Large intestine (tissue), 3 donors: ENCODE results near the gene PRPF8. TPM values are rescaled to one million over a fixed set of nuclear protein-coding genes. Genes with fewer than 3 reads are reported as not detected.

Experiments used
- DNase-seq, 2 donors: peaks; one replicate each; pipeline versions ENCODE4 v3.0.0 to v3.0.0-alpha.2; 2013
- H3K27ac ChIP-seq: one replicate; pipeline ENCODE4 v1.5.1; 2013; ENCODE audit warnings: low read length
- H3K27me3 ChIP-seq: 2 replicates; pipeline ENCODE4 v1.6.1; 2013; ENCODE audit warnings: low read length; ENCODE audit not compliant: control insufficient read depth, insufficient read depth
- H3K36me3 ChIP-seq: 2 replicates; pipeline ENCODE4 v1.6.1; 2013; ENCODE audit warnings: low read length; ENCODE audit not compliant: control insufficient read depth, insufficient read depth
- H3K4me1 ChIP-seq: one replicate; pipeline ENCODE4 v1.6.1; 2013; ENCODE audit warnings: low read length; ENCODE audit not compliant: control insufficient read depth, insufficient read depth
- H3K4me3 ChIP-seq: one replicate; pipeline ENCODE4 v1.5.1; 2013; ENCODE audit warnings: low read length
- H3K9me3 ChIP-seq: one replicate; pipeline ENCODE4 v1.6.1; 2013; ENCODE audit warnings: mild to moderate bottlenecking, low read depth, low read length, moderate library complexity; ENCODE audit not compliant: control insufficient read depth
- WGBS: methylation state at CpG from one replicate; pipeline ENCODE4 v1.1.5; 2013; ENCODE audit warnings: low lambda C conversion rate; ENCODE audit not compliant: insufficient coverage; 5-methylcytosine and 5-hydroxymethylcytosine counted together
- polyA plus RNA-seq: library from polyadenylated mRNA; unstranded; fragments of 120-200 nt; gene quantifications from one replicate; pipeline ENCODE4 v1.2.1, GENCODE V29; 2013

The PRPF8 gene
- polyA plus RNA-seq, 1 donor = 177 TPM

DNA sequence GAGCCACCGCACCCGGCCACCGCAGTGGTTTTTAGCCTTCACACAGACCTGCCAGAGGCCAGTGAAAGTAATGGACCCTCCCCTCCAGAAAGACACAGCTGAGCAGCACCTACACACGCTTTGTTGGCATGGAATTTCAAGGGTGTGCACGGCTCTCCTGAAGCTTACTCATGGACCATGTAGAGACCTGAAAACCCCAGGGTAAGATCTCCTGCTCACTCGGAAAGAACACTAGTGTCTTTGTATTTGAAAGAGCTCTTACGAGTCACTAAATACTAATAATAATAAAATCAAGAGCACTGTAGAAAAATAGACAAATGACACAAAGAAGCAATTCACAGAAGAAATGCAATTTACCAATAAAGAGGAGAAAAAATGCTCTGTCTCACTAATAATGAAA is 76.0 kb downstream of the PRPF8 start:
- no peaks in the 10 kb centered on the region for H3K27me3 ChIP-seq
- no peak for DNase-seq
- no peaks in the 10 kb centered on the region for H3K9me3 ChIP-seq
- H3K27ac ChIP-seq = no peak overlapping the region
- H3K4me1 ChIP-seq = no peaks in the 10 kb centered on the region
- H3K4me3 ChIP-seq = no peak overlapping the region
- 92% methylated on average over 2 of the region's 7 CpGs for WGBS
- peaks cover 47% of the 10 kb centered on the region for H3K36me3 ChIP-seq

DNA sequence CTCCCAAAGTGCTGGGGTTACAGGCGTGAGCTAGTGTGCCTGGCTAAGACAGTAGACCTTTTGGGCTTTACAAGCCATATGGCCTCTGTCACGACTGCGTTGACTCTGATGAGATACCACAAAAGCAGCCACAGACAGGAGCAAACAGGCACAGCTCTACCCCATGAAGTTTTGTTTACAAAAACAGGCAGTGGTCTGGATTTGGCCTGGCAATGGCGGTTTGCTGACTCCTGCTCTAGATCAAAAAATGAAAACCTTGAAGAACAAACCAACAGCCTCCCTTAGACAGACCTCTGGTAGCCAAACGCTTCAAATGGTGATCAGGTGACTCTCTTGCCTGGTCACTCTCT is 76.7 kb downstream of the PRPF8 start:
- no CpG with 5 or more reads among the region's 5 CpGs for WGBS
- Histone ChIP-seq H3K4me3 (no peak overlapping the region), H3K36me3 (peaks cover 40% of the 10 kb centered on the region), H3K27me3 (no peaks in the 10 kb centered on the region), H3K27ac (no peak overlapping the region), H3K4me1 (no peaks in the 10 kb centered on the region), H3K9me3 (no peaks in the 10 kb centered on the region)
- no peak for DNase-seq

DNA sequence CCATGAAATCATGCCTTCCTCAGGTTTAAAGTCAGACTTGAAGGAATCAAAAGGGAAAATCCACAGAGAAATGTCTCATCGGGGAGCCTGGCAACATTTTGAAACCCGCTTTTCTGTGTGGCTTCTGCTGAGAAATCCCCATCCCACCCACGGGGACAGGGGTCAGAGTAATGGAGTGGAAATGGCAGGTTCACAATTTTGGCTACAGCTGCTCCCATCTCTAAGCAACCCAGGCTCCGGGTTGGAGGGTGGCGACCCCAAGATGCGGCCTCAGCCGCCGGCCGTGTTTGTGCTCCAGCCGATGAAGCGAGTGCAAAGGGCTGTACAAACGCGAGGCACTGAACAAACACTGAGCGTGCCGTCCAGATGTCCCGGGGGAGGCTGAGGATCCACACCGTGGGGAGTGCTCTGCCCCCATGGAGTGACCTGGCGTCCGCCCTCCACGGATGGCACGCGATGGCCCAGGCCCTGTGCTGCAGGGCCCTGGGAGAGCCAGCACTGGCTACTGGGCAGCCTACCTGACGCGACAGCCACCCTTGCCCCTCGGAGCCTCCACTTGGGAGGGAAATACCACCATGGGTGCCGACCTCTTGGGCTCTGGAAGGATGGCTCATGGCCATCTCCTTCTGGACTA is 78.2 kb downstream of the PRPF8 start:
- no CpG with 5 or more reads among the region's 26 CpGs for WGBS
- H3K36me3 ChIP-seq = peaks cover 38% of the 10 kb centered on the region
- peaks cover 9% of the 10 kb centered on the region for H3K9me3 ChIP-seq
- no peaks in the 10 kb centered on the region for H3K27me3 ChIP-seq
- no peak for DNase-seq
- no peak overlapping the region for H3K27ac ChIP-seq
- no peaks in the 10 kb centered on the region for H3K4me1 ChIP-seq
- H3K4me3 ChIP-seq = no peak overlapping the region

DNA sequence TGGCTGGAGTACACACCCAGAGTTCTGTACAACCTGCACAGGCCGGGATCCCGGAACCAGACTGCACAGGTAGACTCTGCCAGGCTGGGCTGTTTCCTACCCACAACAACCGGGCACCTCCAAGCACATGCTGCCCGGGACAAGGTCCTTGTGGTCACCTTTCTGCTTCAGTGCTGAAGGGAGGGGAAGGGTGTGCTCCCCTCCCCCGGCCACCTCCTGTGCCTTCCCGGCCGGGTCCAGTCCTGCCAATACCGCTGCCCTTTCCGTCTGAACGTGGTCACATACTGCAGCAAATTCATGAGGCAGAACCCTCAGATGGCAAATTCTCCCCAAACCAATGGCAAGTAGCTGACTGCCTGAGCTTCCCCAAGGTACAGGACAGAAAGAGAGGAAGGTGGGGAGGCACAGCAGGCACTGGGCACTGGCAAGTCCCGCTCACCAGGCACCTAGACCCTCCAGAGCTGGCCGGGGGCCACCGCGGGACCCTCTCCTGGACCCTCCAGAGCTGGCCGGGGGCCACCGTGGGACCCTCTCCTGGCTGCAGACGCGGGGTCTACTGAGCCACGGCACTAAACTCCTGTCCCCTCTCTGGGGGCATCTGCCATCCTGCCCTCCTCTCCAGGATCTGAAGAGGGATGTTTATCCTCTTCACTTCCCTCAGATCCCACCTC is 78.9 kb downstream of the PRPF8 start:
- WGBS = no CpG with 5 or more reads among the region's 19 CpGs
- Histone ChIP-seq H3K9me3 (peaks cover 12% of the 10 kb centered on the region), H3K27ac (no peak overlapping the region), H3K4me3 (no peak overlapping the region), H3K4me1 (no peaks in the 10 kb centered on the region), H3K27me3 (no peaks in the 10 kb centered on the region), H3K36me3 (peaks cover 34% of the 10 kb centered on the region)
- DNase-seq = no peak

DNA sequence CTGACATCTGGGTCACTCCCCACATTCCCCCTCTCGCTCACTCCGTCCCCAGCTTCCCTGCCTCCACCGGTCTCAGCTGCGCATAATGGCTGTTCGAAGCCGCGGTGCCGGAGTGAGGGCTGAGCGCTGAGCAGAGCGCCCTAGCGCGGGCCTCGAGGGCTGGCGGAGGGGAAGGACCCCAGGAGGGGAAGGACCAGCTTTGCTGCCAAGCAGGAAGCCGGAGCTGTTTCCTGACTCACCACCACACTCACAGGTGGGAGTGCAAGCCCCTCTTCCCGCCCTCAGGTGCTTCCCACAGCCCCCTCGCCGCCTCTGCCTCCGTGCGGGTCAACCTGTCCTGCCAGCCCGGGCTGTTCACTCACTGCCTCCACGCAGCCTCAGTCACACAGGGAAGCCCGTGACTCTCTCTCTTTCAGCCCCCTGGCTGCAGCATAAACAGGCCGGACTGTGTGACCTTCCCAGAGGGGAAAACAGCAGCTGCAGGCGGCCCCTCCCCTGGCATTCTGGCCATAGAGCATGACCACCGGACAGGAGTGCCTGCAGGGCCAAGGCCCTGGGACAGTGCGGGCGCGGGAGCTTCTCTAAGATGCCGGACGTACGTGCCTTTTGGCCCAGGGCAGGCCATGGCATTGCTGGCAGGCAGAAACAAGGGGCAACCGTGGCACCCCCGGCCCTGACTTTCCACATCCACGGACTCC is 79.7 kb downstream of the PRPF8 start:
- H3K36me3 ChIP-seq = peaks cover 29% of the 10 kb centered on the region
- no peak for DNase-seq
- H3K9me3 ChIP-seq = peaks cover 12% of the 10 kb centered on the region
- H3K27ac ChIP-seq = no peak overlapping the region
- no peak overlapping the region for H3K4me3 ChIP-seq
- no peaks in the 10 kb centered on the region for H3K27me3 ChIP-seq
- WGBS = 60% methylated on average over 1 of the region's 35 CpGs
- no peaks in the 10 kb centered on the region for H3K4me1 ChIP-seq

DNA sequence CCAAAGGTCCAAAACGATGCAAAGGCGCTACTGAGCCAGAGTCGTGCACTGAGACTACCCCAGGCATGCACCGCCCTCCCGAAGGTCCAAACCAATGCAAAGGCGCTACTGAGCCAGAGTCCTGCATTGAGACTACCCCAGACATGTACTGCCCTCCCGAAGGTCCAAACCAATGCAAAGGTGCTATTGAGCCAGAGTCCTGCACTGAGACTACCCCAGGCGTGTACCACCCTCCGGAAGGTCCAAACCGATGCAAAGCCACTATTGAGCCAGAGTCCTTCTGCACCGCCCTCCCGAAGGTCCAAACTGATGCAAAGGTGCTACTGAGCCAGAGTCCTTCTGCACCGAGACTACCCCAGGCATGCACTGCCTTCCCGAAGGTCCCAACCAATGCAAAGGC is 83.1 kb downstream of the PRPF8 start:
- no peak for DNase-seq
- peaks cover 16% of the 10 kb centered on the region for H3K4me1 ChIP-seq
- H3K36me3 ChIP-seq = peaks cover 18% of the 10 kb centered on the region
- no peaks in the 10 kb centered on the region for H3K27me3 ChIP-seq
- no peak overlapping the region for H3K27ac ChIP-seq
- WGBS = 90% methylated on average over 2 of the region's 14 CpGs
- no peak overlapping the region for H3K4me3 ChIP-seq
- H3K9me3 ChIP-seq = peaks cover 12% of the 10 kb centered on the region

Other genes with a start within 250 kb of the PRPF8 start
- 42.2 TPM for gene CRK, start 228.6 kb downstream of the PRPF8 start, polyA plus RNA-seq
- 56.1 TPM for gene MYO1C, start 192.2 kb downstream of the PRPF8 start, polyA plus RNA-seq
- gene INPP5K, start 168.3 kb downstream of the PRPF8 start, polyA plus RNA-seq = 18.3 TPM
- gene PITPNA, start 122.1 kb downstream of the PRPF8 start, polyA plus RNA-seq = 98.5 TPM
- 80.3 TPM for gene SLC43A2, start 56.0 kb downstream of the PRPF8 start, polyA plus RNA-seq
- 6.5 TPM for gene SCARF1, start 39.1 kb downstream of the PRPF8 start, polyA plus RNA-seq
- gene RILP, start 35.0 kb downstream of the PRPF8 start, polyA plus RNA-seq = 9.0 TPM
- gene TLCD2, start 25.5 kb upstream of the PRPF8 start, polyA plus RNA-seq = 2.8 TPM
- gene WDR81, start 39.8 kb upstream of the PRPF8 start, polyA plus RNA-seq = 19.3 TPM
- 14.3 TPM for gene SERPINF2, start 58.0 kb upstream of the PRPF8 start, polyA plus RNA-seq
- gene SERPINF1, start 77.2 kb upstream of the PRPF8 start, polyA plus RNA-seq = 34.2 TPM
- 15.4 TPM for gene SMYD4, start 145.0 kb upstream of the PRPF8 start, polyA plus RNA-seq
- 64.4 TPM for gene RPA1, start 145.1 kb upstream of the PRPF8 start, polyA plus RNA-seq